HCT116 (cell line): ENCODE measurements around the gene NDUFS7. TPM values are rescaled to one million over a fixed set of nuclear protein-coding genes. Genes with fewer than 3 reads are reported as not detected.

Experiments
- ATAC-seq: fragments of 200-7000 bp; cut with Tn5 transposase; 2 replicates; pipeline ENCODE4 v1.9.1; 2020; ENCODE audit warnings: mild to moderate bottlenecking, moderate library complexity
- BruUV-seq: library from RNA; stranded (reverse); fragments of 400-500 nt; replicated peaks from 2 replicates; lab custom pipeline; 2021; lab: Mats Ljungman, UMichigan
- CTCF ChIA-PET: fragments of 300-600 bp; sonication (Branson Sonifier 250); formaldehyde crosslinking; loops from one replicate; lab custom pipeline; 2021; ENCODE audit warnings: antibody characterized with exemption; lab: Charles Lee
- POLR2A ChIA-PET: fragments of 300-600, 350-600 bp; sonication (Branson Sonifier 250); formaldehyde crosslinking; loops from one replicate; lab custom pipeline; 2021; ENCODE audit warnings: antibody characterized with exemption; lab: Charles Lee
- RAD21 ChIA-PET, 2 experiments: fragments of 300-600 bp; sonication (Branson Sonifier 250); formaldehyde crosslinking; loops; one replicate each; lab custom pipeline; 2023; ENCODE audit warnings: low total read pairs in 2 of 2; ENCODE audit not compliant: uncharacterized antibody in 2 of 2, unreplicated experiment in 2 of 2, low non-redundant PET in 1 of 2; lab: Charles Lee
- DNase-seq: peaks from one replicate; pipeline ENCODE4 v3.0.0-alpha.2; 2010; ENCODE audit warnings: low read depth, low spot score
- H2AFZ ChIP-seq: fragments of 200-600 bp; shearing (Covaris generic), sonication (generic); 2 replicates; pipeline ENCODE4 v1.6.1; 2017; ENCODE audit warnings: low read depth, mixed run types, mixed read lengths, antibody characterized with exemption, low read length; ENCODE audit not compliant: poor library complexity, severe bottlenecking
- H3K27ac ChIP-seq: 2 replicates; pipeline ENCODE4 v1.5.1; 2012; ENCODE audit warnings: low read depth, low read length
- H3K27me3 ChIP-seq: fragments of 200-600 bp; sonication (generic); 2 replicates; pipeline ENCODE4 v1.6.1; 2016; ENCODE audit warnings: mixed run types, low read length, mixed read lengths; ENCODE audit not compliant: insufficient read depth
- H3K36me3 ChIP-seq, 2 experiments: fragments of 200-500 bp in 1 of 2; fragments of 200-600 bp in 1 of 2; sonication (Bioruptor generic) in 1 of 2; sonication (generic) in 1 of 2; 2 replicates each; pipeline versions ENCODE4 v1.5.1 to v1.6.1; 2014 to 2016; ENCODE audit warnings: low read length in 2 of 2, inconsistent platforms in 1 of 2, mixed read lengths in 1 of 2, mixed run types in 1 of 2; ENCODE audit not compliant: insufficient read depth in 2 of 2, control insufficient read depth in 1 of 2
- H3K4me1 ChIP-seq, 2 experiments: fragments of 200-600 bp in 1 of 2; sonication (generic) in 1 of 2; 2 replicates each; pipeline versions ENCODE4 v1.5.1 to v1.6.1; 2012 to 2017; ENCODE audit warnings: low read length in 2 of 2, inconsistent platforms in 1 of 2, mild to moderate bottlenecking in 1 of 2, mixed read lengths in 1 of 2, mixed run types in 1 of 2, moderate library complexity in 1 of 2; ENCODE audit not compliant: insufficient read depth in 2 of 2, control insufficient read depth in 1 of 2
- H3K4me2 ChIP-seq: fragments of 200-600 bp; sonication (generic); 2 replicates; pipeline ENCODE4 v1.6.1; 2017; ENCODE audit warnings: mixed run types, low read length, mixed read lengths
- H3K4me3 ChIP-seq, 2 experiments: fragments of 200-600 bp in 1 of 2; sonication (generic) in 1 of 2; replicated peaks in 1 of 2; 2 replicates each; pipeline ENCODE4 v1.5.1; 2011 to 2016; ENCODE audit warnings: low read length in 2 of 2, control low read depth in 1 of 2, low read depth in 1 of 2, mild to moderate bottlenecking in 1 of 2, mixed read lengths in 1 of 2, mixed run types in 1 of 2
- H3K79me2 ChIP-seq: fragments of 200-600 bp; sonication (generic); 2 replicates; pipeline ENCODE4 v1.6.1; 2017; ENCODE audit warnings: mild to moderate bottlenecking, mixed run types, low read length, moderate library complexity, mixed read lengths; ENCODE audit not compliant: insufficient read depth
- H3K9ac ChIP-seq: fragments of 200-600 bp; sonication (generic); 2 replicates; pipeline ENCODE4 v1.6.1; 2016; ENCODE audit warnings: low read length, mixed read lengths
- H3K9me2 ChIP-seq: fragments of 200-600 bp; sonication (generic), shearing (Covaris generic); 2 replicates; pipeline ENCODE4 v1.6.1; 2017; ENCODE audit warnings: mixed run types, mild to moderate bottlenecking, moderate library complexity; ENCODE audit not compliant: insufficient read depth
- H3K9me3 ChIP-seq, 2 experiments: fragments of 200-500 bp in 1 of 2; fragments of 200-600 bp in 1 of 2; sonication (Bioruptor generic) in 1 of 2; sonication (generic) in 1 of 2; 2 replicates each; pipeline ENCODE4 v1.6.1; 2014 to 2017; ENCODE audit warnings: low read length in 2 of 2, mixed read lengths in 2 of 2, inconsistent platforms in 1 of 2, low read depth in 1 of 2, mild to moderate bottlenecking in 1 of 2, mixed run types in 1 of 2, moderate library complexity in 1 of 2; ENCODE audit not compliant: control insufficient read depth in 1 of 2, insufficient read depth in 1 of 2
- H4K20me1 ChIP-seq: fragments of 200-600 bp; sonication (generic), shearing (Covaris generic); 2 replicates; pipeline ENCODE4 v1.6.1; 2017; ENCODE audit warnings: mixed run types, mild to moderate bottlenecking, moderate library complexity; ENCODE audit not compliant: insufficient read depth
- ATF3 ChIP-seq: IDR thresholded peaks from 2 replicates; pipeline ENCODE4 v1.6.1; 2012
- CTCF ChIP-seq, 3 experiments: fragments of 200-600 bp in 1 of 3; sonication (generic) in 1 of 3; IDR thresholded peaks in 2 of 3; conservative IDR thresholded peaks in 1 of 3; 2 replicates each; pipeline ENCODE4 v1.5.1; 2012 to 2017; ENCODE audit warnings: low read depth in 2 of 3, low read length in 2 of 3, antibody characterized with exemption in 1 of 3, borderline replicate concordance in 1 of 3, control low read depth in 1 of 3, mild to moderate bottlenecking in 1 of 3, mixed read lengths in 1 of 3, mixed run types in 1 of 3, moderate library complexity in 1 of 3; ENCODE audit not compliant: insufficient read depth in 1 of 3
- EGR1 ChIP-seq: IDR thresholded peaks from 2 replicates; pipeline ENCODE4 v1.6.1; 2012; ENCODE audit warnings: low read depth
- RAD21 ChIP-seq: IDR thresholded peaks from 2 replicates; pipeline ENCODE4 v1.6.1; 2012; ENCODE audit warnings: low read depth, mild to moderate bottlenecking
- REST ChIP-seq: IDR thresholded peaks from 2 replicates; pipeline ENCODE4 v1.6.1; 2012; ENCODE audit warnings: low read depth
- SP1 ChIP-seq: IDR thresholded peaks from 2 replicates; pipeline ENCODE4 v1.6.1; 2012; ENCODE audit warnings: low read depth
- SRF ChIP-seq: IDR thresholded peaks from 2 replicates; pipeline ENCODE4 v1.6.1; 2012; ENCODE audit warnings: low read depth
- YY1 ChIP-seq: IDR thresholded peaks from 2 replicates; pipeline ENCODE4 v1.6.1; 2011; ENCODE audit warnings: low read length, low read depth, moderate library complexity, mild to moderate bottlenecking; ENCODE audit not compliant: insufficient replicate concordance; ENCODE audit errors: extremely low read depth
- ZFX ChIP-seq: fragments of 450-650 bp; IDR thresholded peaks from 2 replicates; pipeline ENCODE4 v1.6.1; 2017
- intact Hi-C: fragments of 100-400 bp; cut with micrococcal nuclease; formaldehyde crosslinking; loops from 2 replicates; pipeline ENCODE4 v1.10.0; 2022
- total RNA-seq: library from RNA; stranded (reverse); gene quantifications from one replicate; pipeline ENCODE4 v1.2.1, GENCODE V29; 2021; ENCODE audit not compliant: unreplicated experiment

NDUFS7 gene
- total RNA-seq, 1 experiment from 2014 or later: 114 TPM

- Histone ChIP-seq H3K9me3 (no peaks in the 10 kb centered on the region), H3K27me3 (no peaks in the 10 kb centered on the region), H2AFZ (no peak overlapping the region), H3K79me2 (peaks cover 95% of the 10 kb centered on the region), H3K4me3 (no peak overlapping the region), H3K4me2 (no peak overlapping the region), H4K20me1 (no peaks in the 10 kb centered on the region), H3K27ac (no peak overlapping the region), H3K9ac (no peak overlapping the region), H3K36me3 (peaks cover 49 to 76% of the 10 kb centered on the region in 2 experiments), H3K9me2 (no peaks in the 10 kb centered on the region), H3K4me1 (no peaks in the 10 kb centered on the region)
- TF ChIP-seq ZFX (no peak), EGR1 (no peak), REST (no peak), SRF (no peak), YY1 (no peak), CTCF (IDR thresholded peaks at IDR 0.05 in 2 of 3, conservative IDR thresholded peaks at IDR 0.05 in 1 of 3; ENCODE audit: borderline replicate concordance in 1 of 3, insufficient read depth in 1 of 3, low read depth in 2 of 3, low read length in 2 of 3) (no peak), ATF3 (no peak), RAD21 (no peak), SP1 (no peak)
- no peak for DNase-seq
- CTCF ChIA-PET: no interaction called here
- BruUV-seq: no TSS peak
- intact Hi-C loops: no loop called here
- ATAC-seq: no peak
- POLR2A ChIA-PET: no interaction called here
- RAD21 ChIA-PET: interaction anchor here in 1 of 2 experiments (0.5 kb wide), 1 partner anchor 177 kb away, joined by 3 read pairs; no protein-coding TSS in a partner anchor
These were observed 40.7 kb downstream of the NDUFS7 start for GRCh38 chr19:1424192-1424955.
